ENCODE measurements around the gene CRX.
"Not testable (repeated sequence)": the region's sequence is repeated elsewhere in the genome, so short reads cannot be mapped to it uniquely, and the experiment has no call there.

Gene CRX

GRCh38 chr19:47865166-47865565, 43.4 kb downstream of the CRX start:
- 79% methylated on average over 9 of the region's 10 CpGs for WGBS

GRCh38 chr19:47878906-47879305, 57.2 kb downstream of the CRX start:
- Histone ChIP-seq H3K14ac (ENCODE audit: low read length in 2 of 2) (no peak overlapping the region), H3K4me3 (ENCODE audit: insufficient read depth in 1 of 2, low read depth in 1 of 2, low read length in 2 of 2) (no peak overlapping the region), H3K18ac (ENCODE audit: low read depth in 1 of 2, low read length in 2 of 2) (no peak overlapping the region), H2AK5ac (ENCODE audit: low read length, severe bottlenecking) (no peak overlapping the region), H2AFZ (ENCODE audit: low read depth, low read length) (no peak overlapping the region), H2BK5ac (ENCODE audit: low read depth, low read length, poor library complexity, severe bottlenecking) (no peak overlapping the region), H2BK120ac (ENCODE audit: low read depth, low read length) (no peak overlapping the region), H3K27me3 (ENCODE audit: control insufficient read depth in 1 of 2, insufficient read depth in 1 of 2, low read length in 2 of 2) (peaks cover 0 to 12% of the 10 kb centered on the region in 2 experiments), H3K9ac (ENCODE audit: low read length) (no peak overlapping the region), H2BK12ac (ENCODE audit: low read length in 2 of 2) (no peak overlapping the region), H3K27ac (ENCODE audit: low read length, poor library complexity, severe bottlenecking) (no peak overlapping the region), H4K91ac (ENCODE audit: low read length) (no peak overlapping the region), H3K4me2 (ENCODE audit: low read length, poor library complexity, severe bottlenecking) (no peak overlapping the region), H3K36me3 (ENCODE audit: control insufficient read depth in 1 of 2, insufficient read depth in 2 of 2, low read depth in 1 of 2, low read length in 2 of 2) (no peaks in the 10 kb centered on the region), H3K9me3 (ENCODE audit: control insufficient read depth, low read length) (no peaks in the 10 kb centered on the region), H3K4ac (ENCODE audit: low read depth in 1 of 2, low read length in 2 of 2) (no peak overlapping the region), H3K23ac (ENCODE audit: low read length in 2 of 2) (no peak overlapping the region), H3K4me1 (ENCODE audit: control insufficient read depth, insufficient read depth, low read depth, low read length) (peaks cover 1% of the 10 kb centered on the region), H2BK15ac (ENCODE audit: low read depth, poor library complexity, severe bottlenecking) (no peak overlapping the region), H4K8ac (ENCODE audit: low read length) (no peak overlapping the region), H3K79me1 (replicated peaks; ENCODE audit: low read length, poor library complexity, severe bottlenecking) (no peaks in the 10 kb centered on the region)
- no peak for DNase-seq
- 74% methylated on average over 3 of the region's 4 CpGs for WGBS

More at GRCh38 chr19:47865166-47865565, 43.4 kb downstream of the CRX start:
- Histone ChIP-seq H4K8ac (ENCODE audit: low read length) (no peak overlapping the region), H2BK120ac (ENCODE audit: low read depth, low read length) (no peak overlapping the region), H2BK12ac (ENCODE audit: low read length in 2 of 2) (no peak overlapping the region), H2AFZ (ENCODE audit: low read depth, low read length) (no peak overlapping the region), H3K23ac (ENCODE audit: low read length in 2 of 2) (no peak overlapping the region), H3K9ac (ENCODE audit: low read length) (no peak overlapping the region), H4K91ac (ENCODE audit: low read length) (no peak overlapping the region), H3K36me3 (ENCODE audit: control insufficient read depth in 1 of 2, insufficient read depth in 2 of 2, low read depth in 1 of 2, low read length in 2 of 2) (no peaks in the 10 kb centered on the region), H3K18ac (ENCODE audit: low read depth in 1 of 2, low read length in 2 of 2) (no peak overlapping the region), H3K27ac (ENCODE audit: low read length, poor library complexity, severe bottlenecking) (no peak overlapping the region), H3K4me2 (ENCODE audit: low read length, poor library complexity, severe bottlenecking) (no peak overlapping the region), H3K27me3 (ENCODE audit: control insufficient read depth in 1 of 2, insufficient read depth in 1 of 2, low read length in 2 of 2) (peaks cover 0 to 10% of the 10 kb centered on the region in 2 experiments), H3K4me1 (ENCODE audit: control insufficient read depth, insufficient read depth, low read depth, low read length) (peaks cover 2% of the 10 kb centered on the region), H2BK15ac (ENCODE audit: low read depth, poor library complexity, severe bottlenecking) (no peak overlapping the region), H2BK5ac (ENCODE audit: low read depth, low read length, poor library complexity, severe bottlenecking) (no peak overlapping the region), H3K79me1 (replicated peaks; ENCODE audit: low read length, poor library complexity, severe bottlenecking) (no peaks in the 10 kb centered on the region), H3K14ac (ENCODE audit: low read length in 2 of 2) (no peak overlapping the region), H3K4me3 (ENCODE audit: insufficient read depth in 1 of 2, low read depth in 1 of 2, low read length in 2 of 2) (no peak overlapping the region), H3K9me3 (ENCODE audit: control insufficient read depth, low read length) (no peaks in the 10 kb centered on the region), H3K4ac (ENCODE audit: low read depth in 1 of 2, low read length in 2 of 2) (no peak overlapping the region), H2AK5ac (ENCODE audit: low read length, severe bottlenecking) (no peak overlapping the region)
- DNase-seq: no peak

DNA sequence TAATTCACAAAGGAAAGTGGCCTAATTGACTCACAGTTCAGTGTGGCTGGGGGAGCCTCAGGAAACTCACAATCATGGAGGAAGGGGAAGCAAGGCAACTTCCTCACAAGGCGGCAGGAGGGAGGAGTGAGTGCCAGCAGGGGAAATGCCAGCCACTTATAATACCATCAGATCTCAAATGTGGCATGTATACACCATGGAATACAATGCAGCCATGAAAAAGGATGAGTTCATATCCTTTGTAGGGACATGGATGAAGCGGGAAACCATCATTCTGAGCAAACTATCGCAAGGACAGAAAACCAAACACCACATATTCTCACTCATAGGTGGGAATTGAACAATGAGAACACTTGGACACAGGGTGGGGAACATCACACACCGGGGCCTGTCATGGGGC, 57.6 kb downstream of the CRX start:
- not testable (repeated sequence) for H3K79me1 ChIP-seq (replicated peaks; ENCODE audit: low read length, poor library complexity, severe bottlenecking); H3K18ac ChIP-seq (ENCODE audit: low read depth in 1 of 2, low read length in 2 of 2); H3K27ac ChIP-seq (ENCODE audit: low read length, poor library complexity, severe bottlenecking); H2BK15ac ChIP-seq (ENCODE audit: low read depth, poor library complexity, severe bottlenecking); H2AFZ ChIP-seq (ENCODE audit: low read depth, low read length); H4K91ac ChIP-seq (ENCODE audit: low read length); H3K4me2 ChIP-seq (ENCODE audit: low read length, poor library complexity, severe bottlenecking); H3K4me1 ChIP-seq (ENCODE audit: control insufficient read depth, insufficient read depth, low read depth, low read length); H4K8ac ChIP-seq (ENCODE audit: low read length); H3K9ac ChIP-seq (ENCODE audit: low read length); H2BK120ac ChIP-seq (ENCODE audit: low read depth, low read length); H2AK5ac ChIP-seq (ENCODE audit: low read length, severe bottlenecking); H3K4me3 ChIP-seq (ENCODE audit: insufficient read depth in 1 of 2, low read depth in 1 of 2, low read length in 2 of 2); H3K4ac ChIP-seq (ENCODE audit: low read depth in 1 of 2, low read length in 2 of 2); H3K23ac ChIP-seq (ENCODE audit: low read length in 2 of 2); H2BK5ac ChIP-seq (ENCODE audit: low read depth, low read length, poor library complexity, severe bottlenecking); DNase-seq; H3K9me3 ChIP-seq (ENCODE audit: control insufficient read depth, low read length); H3K14ac ChIP-seq (ENCODE audit: low read length in 2 of 2); H3K36me3 ChIP-seq (ENCODE audit: control insufficient read depth in 1 of 2, insufficient read depth in 2 of 2, low read depth in 1 of 2, low read length in 2 of 2); H2BK12ac ChIP-seq (ENCODE audit: low read length in 2 of 2)
- H3K27me3 ChIP-seq (ENCODE audit: control insufficient read depth in 1 of 2, insufficient read depth in 1 of 2, low read length in 2 of 2): peaks cover 0 to 12% of the 10 kb centered on the region in 2 experiments
- WGBS: no CpG with 5 or more reads among the region's 4 CpGs

DNA sequence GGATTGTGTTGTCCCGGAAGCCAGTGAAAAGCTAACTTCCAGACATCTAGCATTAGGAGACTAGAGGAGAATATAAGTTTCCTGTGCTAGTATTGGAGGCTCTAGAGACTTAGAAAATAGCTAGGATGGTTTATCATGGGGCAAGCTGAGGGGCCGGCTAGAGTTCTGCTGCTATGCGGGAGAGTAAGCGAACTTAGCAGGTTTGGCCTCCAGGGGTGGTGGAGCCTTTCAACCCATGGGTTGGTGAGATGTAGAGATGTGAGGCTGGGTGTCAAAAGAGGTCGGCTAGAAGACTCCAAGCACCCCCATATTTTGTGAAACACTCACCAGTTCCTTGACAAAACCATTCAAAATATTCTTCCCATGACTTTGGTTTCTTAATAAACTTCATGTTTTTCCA, 60.0 kb downstream of the CRX start:
- 67% methylated on average over 5 of the region's 5 CpGs for WGBS
- no peak overlapping the region for H3K27ac ChIP-seq (ENCODE audit: low read length, poor library complexity, severe bottlenecking)

More for the DNA sequence above, 60.0 kb downstream of the CRX start:
- peaks cover 8 to 30% of the 10 kb centered on the region in 2 experiments for H3K27me3 ChIP-seq (ENCODE audit: control insufficient read depth in 1 of 2, insufficient read depth in 1 of 2, low read length in 2 of 2)
- H3K4ac ChIP-seq (ENCODE audit: low read depth in 1 of 2, low read length in 2 of 2): no peak overlapping the region
- no peak overlapping the region for H2BK120ac ChIP-seq (ENCODE audit: low read depth, low read length)
- no peak overlapping the region for H4K91ac ChIP-seq (ENCODE audit: low read length)
- H2BK15ac ChIP-seq (ENCODE audit: low read depth, poor library complexity, severe bottlenecking): no peak overlapping the region
- no peak overlapping the region for H3K4me2 ChIP-seq (ENCODE audit: low read length, poor library complexity, severe bottlenecking)
- no peaks in the 10 kb centered on the region for H3K9me3 ChIP-seq (ENCODE audit: control insufficient read depth, low read length)
- H3K18ac ChIP-seq (ENCODE audit: low read depth in 1 of 2, low read length in 2 of 2): no peak overlapping the region
- no peak overlapping the region for H2AK5ac ChIP-seq (ENCODE audit: low read length, severe bottlenecking)
- DNase-seq: no peak
- no peaks in the 10 kb centered on the region for H3K36me3 ChIP-seq (ENCODE audit: control insufficient read depth in 1 of 2, insufficient read depth in 2 of 2, low read depth in 1 of 2, low read length in 2 of 2)
- no peak overlapping the region for H2BK12ac ChIP-seq (ENCODE audit: low read length in 2 of 2)
- H3K14ac ChIP-seq (ENCODE audit: low read length in 2 of 2): no peak overlapping the region
- H4K8ac ChIP-seq (ENCODE audit: low read length): no peak overlapping the region
- H3K23ac ChIP-seq (ENCODE audit: low read length in 2 of 2): no peak overlapping the region
- H3K4me1 ChIP-seq (ENCODE audit: control insufficient read depth, insufficient read depth, low read depth, low read length): peaks cover 1% of the 10 kb centered on the region
- no peak overlapping the region for H2BK5ac ChIP-seq (ENCODE audit: low read depth, low read length, poor library complexity, severe bottlenecking)
- H3K4me3 ChIP-seq (ENCODE audit: insufficient read depth in 1 of 2, low read depth in 1 of 2, low read length in 2 of 2): no peak overlapping the region
- no peak overlapping the region for H3K9ac ChIP-seq (ENCODE audit: low read length)
- no peaks in the 10 kb centered on the region for H3K79me1 ChIP-seq (replicated peaks; ENCODE audit: low read length, poor library complexity, severe bottlenecking)
- no peak overlapping the region for H2AFZ ChIP-seq (ENCODE audit: low read depth, low read length)

Data from mesenchymal stem cell (in vitro differentiated cells and primary cell).